ENCODE results near the gene PITX2. TPM values are rescaled to one million over a fixed set of nuclear protein-coding genes. Genes with fewer than 3 reads are reported as not detected.

PITX2 gene
- total RNA-seq, 2 experiments from 2014 or later, result not detected

GRCh38 chr4:110626532-110627153, 3.8 kb upstream of the PITX2 start:
- peaks cover 85% of the 10 kb centered on the region for H3K27me3 Mint-ChIP-seq (ENCODE audit: low read depth)
- peaks cover 19% of the 10 kb centered on the region for H3K36me3 Mint-ChIP-seq (ENCODE audit: low read depth)
- POLR2A ChIA-PET, result no interaction called here

DNA sequence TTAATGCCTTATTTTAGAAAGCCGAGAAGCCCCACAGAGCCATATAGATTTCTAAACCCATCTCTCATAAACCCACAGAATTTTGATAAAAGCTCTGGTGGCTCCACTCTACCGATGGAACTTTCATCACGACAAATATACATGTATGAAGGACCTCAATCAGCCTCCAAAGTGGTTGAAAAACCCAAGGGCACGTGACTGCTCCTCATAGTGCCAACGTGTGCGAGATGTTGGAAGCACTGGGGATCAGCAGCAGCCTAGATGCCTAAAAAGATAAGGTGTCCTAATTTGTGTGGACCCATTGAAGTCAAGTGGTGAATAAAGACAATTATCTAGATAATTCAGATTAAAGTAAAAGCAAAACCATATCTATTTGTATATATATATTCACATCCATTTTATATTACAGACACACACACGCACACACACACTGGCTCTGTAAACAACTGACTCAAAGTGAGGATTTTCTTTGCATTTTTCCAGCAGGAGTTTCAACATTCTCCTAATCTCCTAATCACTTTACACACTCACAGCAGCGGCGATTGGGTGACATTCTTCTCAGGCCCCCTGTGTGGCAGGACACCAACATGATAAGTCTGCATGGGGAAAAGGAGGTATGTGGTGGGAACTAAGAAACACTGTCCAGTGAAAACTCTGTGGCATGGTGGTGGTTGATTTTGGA, 2.8 kb upstream of the PITX2 start:
- Mint-ChIP-seq H3K4me3 (no peak overlapping the region), H3K36me3 (ENCODE audit: low read depth) (peaks cover 19% of the 10 kb centered on the region), H3K4me1 (ENCODE audit: low read depth) (peaks cover 12% of the 10 kb centered on the region), H3K9me3 (ENCODE audit: insufficient read depth) (peaks cover 8% of the 10 kb centered on the region), H3K27ac (no peak overlapping the region), H3K27me3 (ENCODE audit: low read depth) (peaks cover 86% of the 10 kb centered on the region)
- POLR2A ChIA-PET, result no interaction called here
- CTCF ChIA-PET, result interaction anchor here (1.2 kb wide), 1 partner anchor 14 kb away, joined by 3 read pairs; no protein-coding TSS in a partner anchor
- no peak for ATAC-seq
- no peak for DNase-seq

More at GRCh38 chr4:110626532-110627153, 3.8 kb upstream of the PITX2 start:
- no peak for ATAC-seq
- Mint-ChIP-seq H3K4me1 (ENCODE audit: low read depth) (peaks cover 12% of the 10 kb centered on the region), H3K4me3 (no peak overlapping the region), H3K27ac (no peak overlapping the region), H3K9me3 (ENCODE audit: insufficient read depth) (peaks cover 11% of the 10 kb centered on the region)
- no peak for DNase-seq
- CTCF ChIA-PET, result no interaction called here

DNA sequence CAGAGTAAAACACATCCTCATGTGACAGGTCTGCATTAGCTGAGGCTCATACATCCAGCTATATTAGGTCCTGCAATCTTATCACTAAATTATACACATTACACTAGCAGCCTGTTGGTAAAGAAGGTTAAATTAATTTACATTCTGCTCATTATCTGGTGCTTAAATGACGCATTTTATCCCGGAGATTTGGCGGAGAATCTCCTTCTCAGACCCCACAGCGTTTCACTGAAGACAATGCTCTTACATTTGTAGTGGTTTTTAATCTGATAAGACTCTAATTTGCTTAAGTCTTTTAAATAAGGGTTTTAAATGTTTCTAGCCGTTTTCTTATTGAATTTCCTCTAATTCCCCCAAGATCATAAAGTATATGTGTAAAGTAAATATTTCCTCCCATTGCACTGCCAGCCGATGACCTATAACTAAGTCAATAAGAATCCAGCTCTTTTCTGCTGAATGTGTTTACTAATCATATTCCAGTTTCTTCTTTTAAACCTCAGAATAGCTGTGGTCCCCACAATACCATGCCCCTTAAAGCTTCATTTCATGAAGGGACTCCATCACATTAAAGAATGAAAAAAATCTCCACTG, 2.1 kb upstream of the PITX2 start:
- POLR2A ChIA-PET, result no interaction called here
- Mint-ChIP-seq H3K4me3 (no peak overlapping the region), H3K36me3 (ENCODE audit: low read depth) (peaks cover 22% of the 10 kb centered on the region), H3K27me3 (ENCODE audit: low read depth) (peaks cover 86% of the 10 kb centered on the region), H3K27ac (no peak overlapping the region), H3K9me3 (ENCODE audit: insufficient read depth) (peaks cover 9% of the 10 kb centered on the region), H3K4me1 (ENCODE audit: low read depth) (peaks cover 12% of the 10 kb centered on the region)
- CTCF ChIA-PET, result interaction anchor here (1.2 to 1.3 kb wide), 2 partner anchors 9 to 15 kb away, joined by 3 read pairs; no protein-coding TSS in a partner anchor
- no peak for ATAC-seq
- DNase-seq, result no peak

- DNase-seq (no peak), ATAC-seq (no peak)
- ChIA-PET CTCF (interaction anchor here (1.2 to 1.3 kb wide), 3 partner anchors 8 to 16 kb away, joined by 3 to 4 read pairs (median 3); no protein-coding TSS in a partner anchor), POLR2A (no interaction called here)
- Mint-ChIP-seq H3K36me3 (ENCODE audit: low read depth) (peaks cover 27% of the 10 kb centered on the region), H3K4me1 (ENCODE audit: low read depth) (peaks cover 12% of the 10 kb centered on the region), H3K9me3 (ENCODE audit: insufficient read depth) (peaks cover 12% of the 10 kb centered on the region), H3K4me3 (no peak overlapping the region), H3K27me3 (ENCODE audit: low read depth) (peaks cover 89% of the 10 kb centered on the region), H3K27ac (no peak overlapping the region)
Measured at GRCh38 chr4:110624398-110624780, 1.5 kb upstream of the PITX2 start.

GRCh38 chr4:110623718-110624397, 981 bp upstream of the PITX2 start:
- CTCF ChIA-PET, result interaction anchor here (1.2 to 1.8 kb wide), 3 partner anchors 8 to 12 kb away, joined by 3 to 4 read pairs (median 4); no protein-coding TSS in a partner anchor
- Mint-ChIP-seq H3K9me3 (ENCODE audit: insufficient read depth) (peaks cover 12% of the 10 kb centered on the region), H3K27me3 (ENCODE audit: low read depth) (peaks cover 90% of the 10 kb centered on the region), H3K27ac (peak overlapping the region; percentile 37), H3K4me1 (ENCODE audit: low read depth) (peaks cover 10% of the 10 kb centered on the region), H3K36me3 (ENCODE audit: low read depth) (peaks cover 27% of the 10 kb centered on the region), H3K4me3 (peak overlapping the region; percentile 57)
- ATAC-seq, result no peak
- POLR2A ChIA-PET, result no interaction called here
- no peak for DNase-seq

- peak overlapping the region; percentile 57 for H3K4me3 Mint-ChIP-seq
- DNase-seq, result no peak
- peaks cover 19% of the 10 kb centered on the region for H3K9me3 Mint-ChIP-seq (ENCODE audit: insufficient read depth)
- H3K27me3 Mint-ChIP-seq (ENCODE audit: low read depth), result peaks cover 88% of the 10 kb centered on the region
- POLR2A ChIA-PET, result interaction anchor here (1.6 kb wide), 1 partner anchor 11 kb away, joined by 5 read pairs; no protein-coding TSS in a partner anchor
- CTCF ChIA-PET, result interaction anchor here (1.8 kb wide), 1 partner anchor 11 kb away, joined by 4 read pairs; no protein-coding TSS in a partner anchor
- H3K4me1 Mint-ChIP-seq (ENCODE audit: low read depth), result peaks cover 10% of the 10 kb centered on the region
- peak; percentile 15 for ATAC-seq
- peaks cover 29% of the 10 kb centered on the region for H3K36me3 Mint-ChIP-seq (ENCODE audit: low read depth)
- H3K27ac Mint-ChIP-seq, result peak overlapping the region; percentile 69
Measured at GRCh38 chr4:110621839-110622751, 782 bp downstream of the PITX2 start.

DNA sequence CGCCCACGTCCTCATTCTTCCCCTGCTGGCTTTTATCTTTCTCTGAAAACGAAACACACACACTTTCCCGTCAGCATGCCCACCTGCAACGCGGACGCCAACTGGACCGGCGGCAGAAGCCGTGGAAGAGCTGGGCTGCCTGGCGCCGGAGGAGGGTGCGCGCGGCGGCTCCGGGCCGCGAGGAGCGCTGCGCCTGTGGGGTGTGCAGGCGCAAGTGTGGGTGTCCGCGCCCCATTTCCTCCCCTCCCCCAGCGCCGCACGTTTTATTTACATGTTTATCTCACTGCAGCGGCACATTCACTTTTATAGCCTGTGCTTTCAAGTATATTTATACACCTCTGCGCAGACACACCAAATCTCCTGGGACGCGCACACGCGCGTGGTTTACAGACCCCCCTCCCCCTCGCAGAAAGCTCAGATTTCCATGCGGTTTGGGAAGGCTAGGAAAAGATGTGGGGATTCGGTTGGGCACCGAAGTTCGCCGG, 1.5 kb downstream of the PITX2 start:
- DNase-seq (no peak), ATAC-seq (no peak)
- peaks cover 29% of the 10 kb centered on the region for H3K36me3 Mint-ChIP-seq (ENCODE audit: low read depth)
- ChIA-PET CTCF (no interaction called here), POLR2A (interaction anchor here (1.6 kb wide), 1 partner anchor 10 kb away, joined by 5 read pairs; no protein-coding TSS in a partner anchor)
- H3K4me3 Mint-ChIP-seq, result peak overlapping the region; percentile 34
- peaks cover 10% of the 10 kb centered on the region for H3K4me1 Mint-ChIP-seq (ENCODE audit: low read depth)
- H3K9me3 Mint-ChIP-seq (ENCODE audit: insufficient read depth), result peaks cover 19% of the 10 kb centered on the region
- H3K27me3 Mint-ChIP-seq (ENCODE audit: low read depth), result peaks cover 90% of the 10 kb centered on the region
- H3K27ac Mint-ChIP-seq, result peak overlapping the region; percentile 69

- ChIA-PET CTCF (no interaction called here), POLR2A (interaction anchor here (1.6 kb wide), 1 partner anchor 10 kb away, joined by 5 read pairs; no protein-coding TSS in a partner anchor)
- ATAC-seq (no peak), DNase-seq (no peak)
- Mint-ChIP-seq H3K36me3 (ENCODE audit: low read depth) (peaks cover 29% of the 10 kb centered on the region), H3K4me1 (ENCODE audit: low read depth) (peaks cover 10% of the 10 kb centered on the region), H3K4me3 (peak overlapping the region; percentile 25), H3K27ac (no peak overlapping the region), H3K27me3 (ENCODE audit: low read depth) (peaks cover 90% of the 10 kb centered on the region), H3K9me3 (ENCODE audit: insufficient read depth) (peaks cover 19% of the 10 kb centered on the region)
Measured at GRCh38 chr4:110620691-110621327, 2.1 kb downstream of the PITX2 start.

DNA sequence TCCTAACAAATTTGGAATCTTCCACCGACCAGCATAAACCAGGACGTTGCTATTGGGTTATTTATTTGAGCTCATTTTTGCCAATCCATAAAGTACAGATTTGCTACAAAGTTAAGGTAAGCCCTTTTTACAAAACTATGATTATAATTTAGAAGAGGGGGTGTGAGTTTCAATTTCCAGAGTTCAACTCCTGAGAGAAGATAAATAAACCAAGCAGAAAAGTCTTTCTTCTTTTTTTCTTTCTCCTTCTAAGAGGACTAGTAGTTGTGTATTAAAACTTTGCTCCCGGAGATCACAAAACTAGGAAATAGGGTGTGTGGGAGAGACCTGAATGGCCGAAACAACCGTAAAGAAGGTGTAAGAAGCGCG, 2.6 kb downstream of the PITX2 start:
- H3K4me3 Mint-ChIP-seq, result no peak overlapping the region
- ATAC-seq (no peak), DNase-seq (no peak)
- peaks cover 32% of the 10 kb centered on the region for H3K36me3 Mint-ChIP-seq (ENCODE audit: low read depth)
- H3K27me3 Mint-ChIP-seq (ENCODE audit: low read depth), result peaks cover 91% of the 10 kb centered on the region
- no peak overlapping the region for H3K27ac Mint-ChIP-seq
- H3K4me1 Mint-ChIP-seq (ENCODE audit: low read depth), result peaks cover 10% of the 10 kb centered on the region
- H3K9me3 Mint-ChIP-seq (ENCODE audit: insufficient read depth), result peaks cover 19% of the 10 kb centered on the region
- CTCF ChIA-PET, result no interaction called here
- POLR2A ChIA-PET, result no interaction called here

DNA sequence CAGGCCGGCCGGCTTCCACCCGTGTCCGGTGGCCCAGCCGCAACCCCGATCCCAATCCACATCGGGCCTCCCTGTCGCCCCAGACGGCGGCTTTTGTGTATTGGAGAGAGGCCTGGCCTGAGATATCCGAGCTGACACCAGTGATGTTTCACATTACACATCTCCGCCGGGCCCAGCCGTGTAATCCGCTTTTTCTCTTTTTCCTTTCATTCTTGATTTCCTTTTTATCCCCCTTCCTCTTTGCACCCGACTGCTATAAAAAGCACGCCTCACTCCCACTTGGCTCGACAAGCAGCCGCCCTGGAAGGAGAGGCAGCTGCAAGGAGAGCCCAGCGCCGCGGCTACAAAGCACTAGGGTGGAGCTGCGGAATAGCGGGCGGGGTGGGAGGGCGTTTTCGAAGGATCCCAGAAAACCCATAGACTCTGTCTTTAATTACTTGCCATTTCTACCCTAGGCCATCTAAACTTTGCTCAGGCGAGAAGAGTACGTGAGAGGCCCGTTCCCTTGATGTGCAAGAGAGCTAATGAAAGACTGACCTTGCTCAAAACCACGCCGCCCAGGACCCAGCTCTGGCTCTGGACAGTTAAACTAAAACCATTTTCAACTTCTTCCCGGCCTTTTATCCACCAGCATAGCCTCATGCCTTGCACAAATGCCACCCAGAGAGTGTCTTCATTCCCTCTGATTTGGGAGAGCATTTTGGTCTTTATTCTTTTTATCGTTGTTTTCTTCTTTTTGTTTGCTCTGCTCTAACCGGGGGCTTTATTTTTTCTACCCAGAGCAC, 3.2 kb downstream of the PITX2 start:
- peaks cover 10% of the 10 kb centered on the region for H3K4me1 Mint-ChIP-seq (ENCODE audit: low read depth)
- DNase-seq, result no peak
- ChIA-PET CTCF (no interaction called here), POLR2A (no interaction called here)
- peaks cover 89% of the 10 kb centered on the region for H3K27me3 Mint-ChIP-seq (ENCODE audit: low read depth)
- no peak for ATAC-seq
- H3K27ac Mint-ChIP-seq, result no peak overlapping the region
- H3K36me3 Mint-ChIP-seq (ENCODE audit: low read depth), result peaks cover 33% of the 10 kb centered on the region
- peak overlapping the region; percentile 34 for H3K4me3 Mint-ChIP-seq
- peaks cover 19% of the 10 kb centered on the region for H3K9me3 Mint-ChIP-seq (ENCODE audit: insufficient read depth)
